Epithelial cell of proximal tubule (primary cell): ENCODE results near the gene NBDY. TPM values are rescaled to one million over a fixed set of nuclear protein-coding genes. Genes with fewer than 3 reads are reported as not detected.

Experiments used
- DNase-seq: peaks from one replicate; pipeline ENCODE4 v3.0.0-alpha.2; 2011; ENCODE audit warnings: low read depth
- H3K4me3 ChIP-seq: 2 replicates; pipeline ENCODE4 v1.5.1; 2011; ENCODE audit warnings: low read depth, mild to moderate bottlenecking, low read length
- total RNA-seq: library from RNA; depleted of rRNA; stranded (reverse); fragments of >200 nt; gene quantifications from 2 replicates; pipeline ENCODE4 v1.2.3, GENCODE V29; 2015
- TF ChIP-seq, protein P1 (sequence below): conservative IDR thresholded peaks from 2 replicates; pipeline ENCODE4 v1.5.1; 2012; ENCODE audit warnings: low read depth, mild to moderate bottlenecking, low read length

Gene NBDY
- total RNA-seq, 1 donor from 2014 or later = 14.9 TPM

DNA sequence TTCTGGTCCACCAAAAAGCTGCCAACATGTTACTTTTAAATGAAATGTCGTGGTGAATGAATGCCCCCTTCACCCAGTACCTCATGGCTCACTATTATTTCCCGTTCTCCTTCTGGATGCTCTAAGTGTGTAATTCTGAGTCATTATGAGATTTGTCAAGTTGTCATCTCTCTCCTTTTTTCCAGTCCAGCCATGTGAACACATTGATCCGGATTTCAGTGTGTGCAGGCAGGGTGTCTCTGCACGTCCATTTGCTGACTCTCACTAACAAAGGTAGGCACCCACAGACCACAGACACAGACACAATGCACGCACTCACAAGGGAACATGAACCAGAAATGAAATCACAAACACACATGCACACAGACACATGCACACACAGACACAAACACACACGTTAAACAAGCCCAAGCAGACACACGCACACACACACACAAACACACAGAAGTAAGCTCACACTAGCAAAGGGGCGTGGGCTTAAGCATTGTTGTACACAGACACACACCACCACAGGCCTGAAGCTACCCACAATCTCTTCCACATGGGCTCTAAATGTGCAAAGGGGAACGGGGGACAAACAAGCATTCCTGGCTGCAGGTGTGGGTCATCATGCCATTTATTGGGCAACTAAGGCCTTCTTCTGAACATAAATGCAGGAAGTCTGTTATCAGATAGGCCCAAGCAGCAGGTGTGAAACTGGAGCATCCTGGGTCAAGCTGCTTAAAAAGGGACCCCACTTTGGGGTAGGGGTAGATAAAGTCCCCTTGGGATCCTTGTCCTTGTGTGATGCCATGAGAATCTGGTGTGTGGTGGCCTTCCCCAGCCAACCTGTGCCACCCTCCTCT lies 58.1 kb downstream of the NBDY start:
- TF ChIP-seq, protein P1, sequence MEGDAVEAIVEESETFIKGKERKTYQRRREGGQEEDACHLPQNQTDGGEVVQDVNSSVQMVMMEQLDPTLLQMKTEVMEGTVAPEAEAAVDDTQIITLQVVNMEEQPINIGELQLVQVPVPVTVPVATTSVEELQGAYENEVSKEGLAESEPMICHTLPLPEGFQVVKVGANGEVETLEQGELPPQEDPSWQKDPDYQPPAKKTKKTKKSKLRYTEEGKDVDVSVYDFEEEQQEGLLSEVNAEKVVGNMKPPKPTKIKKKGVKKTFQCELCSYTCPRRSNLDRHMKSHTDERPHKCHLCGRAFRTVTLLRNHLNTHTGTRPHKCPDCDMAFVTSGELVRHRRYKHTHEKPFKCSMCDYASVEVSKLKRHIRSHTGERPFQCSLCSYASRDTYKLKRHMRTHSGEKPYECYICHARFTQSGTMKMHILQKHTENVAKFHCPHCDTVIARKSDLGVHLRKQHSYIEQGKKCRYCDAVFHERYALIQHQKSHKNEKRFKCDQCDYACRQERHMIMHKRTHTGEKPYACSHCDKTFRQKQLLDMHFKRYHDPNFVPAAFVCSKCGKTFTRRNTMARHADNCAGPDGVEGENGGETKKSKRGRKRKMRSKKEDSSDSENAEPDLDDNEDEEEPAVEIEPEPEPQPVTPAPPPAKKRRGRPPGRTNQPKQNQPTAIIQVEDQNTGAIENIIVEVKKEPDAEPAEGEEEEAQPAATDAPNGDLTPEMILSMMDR = no peak

GRCh38 chrX:56787734-56788152 lies 58.7 kb downstream of the NBDY start:
- DNase-seq = no peak
- H3K4me3 ChIP-seq = no peak overlapping the region
- TF ChIP-seq, protein P1 = no peak

More for the DNA sequence above, 58.1 kb downstream of the NBDY start:
- no peak for DNase-seq
- no peak overlapping the region for H3K4me3 ChIP-seq

GRCh38 chrX:56788229-56788628 lies 59.2 kb downstream of the NBDY start:
- no peak for DNase-seq
- TF ChIP-seq, protein P1 = no peak
- no peak overlapping the region for H3K4me3 ChIP-seq

DNA sequence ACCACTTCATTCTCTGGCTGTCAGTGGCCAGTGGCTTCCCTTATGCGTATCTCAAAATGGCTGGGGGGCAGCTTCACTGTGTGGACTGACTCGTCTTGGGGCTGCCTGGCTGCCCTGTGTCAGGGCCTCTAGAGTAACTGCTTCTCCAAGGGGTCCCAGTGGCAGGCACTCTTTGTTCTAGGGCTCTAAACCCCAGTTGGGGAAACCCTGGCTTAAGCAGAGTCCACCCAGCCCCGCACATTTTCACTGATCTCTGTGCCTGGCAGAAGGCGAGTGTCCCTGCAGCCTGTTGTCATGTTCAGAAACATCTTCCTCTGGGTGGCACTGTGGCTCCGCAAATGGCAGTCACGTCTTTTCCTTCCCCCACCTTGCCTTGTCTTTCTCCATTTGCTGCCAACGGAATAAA lies 59.7 kb downstream of the NBDY start:
- no peak overlapping the region for H3K4me3 ChIP-seq
- DNase-seq = no peak
- TF ChIP-seq, protein P1 = peak; percentile 21

DNA sequence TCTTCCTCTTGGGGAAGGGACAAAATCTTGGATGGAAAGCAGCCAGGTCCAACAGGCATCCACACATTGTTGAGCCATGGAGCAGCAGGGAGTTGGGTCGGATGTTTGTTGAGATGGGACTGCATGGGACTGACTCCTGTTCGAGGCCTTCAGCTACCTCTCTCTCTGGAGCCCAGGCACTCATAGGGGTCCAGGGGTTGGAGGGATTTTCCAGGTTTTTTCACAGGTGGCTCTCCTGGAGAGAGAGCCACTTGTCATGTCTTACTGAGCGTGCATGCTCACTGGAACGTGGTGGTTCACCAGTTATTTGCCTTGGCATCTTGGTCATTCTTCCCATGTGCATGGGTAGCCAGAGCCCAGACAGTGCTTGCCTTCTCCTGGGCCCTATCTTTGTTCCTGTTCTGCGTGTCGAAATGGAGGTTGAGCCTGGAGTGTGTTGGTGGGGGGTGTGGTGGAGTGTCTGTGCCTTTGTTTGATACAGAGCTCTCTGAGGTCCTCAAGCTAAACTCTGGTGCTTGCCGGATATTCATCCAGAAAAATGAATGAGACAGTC lies 60.6 kb downstream of the NBDY start:
- no peak for DNase-seq
- TF ChIP-seq, protein P1 = no peak

GRCh38 chrX:56790778-56791177 lies 61.7 kb downstream of the NBDY start:
- DNase-seq = no peak
- H3K4me3 ChIP-seq = no peak overlapping the region
- TF ChIP-seq, protein P1 = no peak

More for the DNA sequence above, 60.6 kb downstream of the NBDY start:
- no peak overlapping the region for H3K4me3 ChIP-seq

DNA sequence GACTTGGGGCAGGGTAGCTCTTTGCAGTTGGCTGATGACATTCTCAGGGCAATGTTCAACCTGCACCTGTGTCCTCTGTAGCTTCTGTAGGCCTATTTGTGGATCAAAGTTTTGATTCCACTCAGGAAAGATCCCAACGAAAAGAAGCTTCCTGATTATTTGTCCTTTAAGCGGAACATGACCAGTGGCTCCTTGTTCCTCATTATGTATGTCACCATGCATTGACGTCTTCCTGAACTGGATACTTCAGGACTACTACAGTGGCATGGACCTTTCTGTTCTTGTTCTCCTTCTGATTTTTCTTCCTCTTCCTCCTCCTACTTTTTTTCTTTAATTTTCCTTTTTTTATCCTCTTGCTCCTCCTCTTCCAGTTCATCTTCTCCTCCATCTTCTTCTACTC lies 62.4 kb downstream of the NBDY start:
- TF ChIP-seq, protein P1 = no peak
- no peak overlapping the region for H3K4me3 ChIP-seq
- no peak for DNase-seq
